Liver (tissue), 9 donors: ENCODE results near the gene NOTCH1. TPM values are rescaled to one million over a fixed set of nuclear protein-coding genes. Genes with fewer than 3 reads are reported as not detected.

Experiments used
- DNase-seq: peaks from one replicate; pipeline ENCODE4 v3.0.0-alpha.2; 2017; ENCODE audit warnings: low spot score
- H3K27ac ChIP-seq, 2 donors: one replicate each; pipeline ENCODE4 v1.7.0; 2013; ENCODE audit warnings: inconsistent platforms in 2 of 2, low read length in 2 of 2, control low read depth in 1 of 2, low read depth in 1 of 2, mild to moderate bottlenecking in 1 of 2
- H3K27me3 ChIP-seq, 4 donors: one replicate each; pipeline versions ENCODE4 v1.6.1 to v1.7.0; 2013; ENCODE audit warnings: low read length in 3 of 4, inconsistent platforms in 1 of 4, mild to moderate bottlenecking in 1 of 4, moderate library complexity in 1 of 4; ENCODE audit not compliant: control insufficient read depth in 4 of 4, insufficient read depth in 4 of 4
- H3K36me3 ChIP-seq, 4 donors: one replicate each; pipeline versions ENCODE4 v1.6.1 to v1.7.0; 2013; ENCODE audit warnings: low read length in 3 of 4, mild to moderate bottlenecking in 3 of 4, low read depth in 1 of 4, moderate library complexity in 1 of 4; ENCODE audit not compliant: control insufficient read depth in 4 of 4, insufficient read depth in 3 of 4
- H3K4me1 ChIP-seq, 4 donors: one replicate each; pipeline versions ENCODE4 v1.6.1 to v1.7.0; 2013; ENCODE audit warnings: low read length in 3 of 4, mild to moderate bottlenecking in 3 of 4, moderate library complexity in 1 of 4; ENCODE audit not compliant: control insufficient read depth in 4 of 4, insufficient read depth in 4 of 4
- H3K4me3 ChIP-seq, 3 donors: one replicate each; pipeline versions ENCODE4 v1.6.1 to v1.7.0; 2013; ENCODE audit warnings: low read length in 3 of 3, control low read depth in 1 of 3, low read depth in 1 of 3, mild to moderate bottlenecking in 1 of 3
- H3K9ac ChIP-seq, 2 donors: one replicate each; pipeline ENCODE4 v1.7.0; 2013; ENCODE audit warnings: low read length in 2 of 2, mild to moderate bottlenecking in 2 of 2, moderate library complexity in 2 of 2, control low read depth in 1 of 2, low read depth in 1 of 2
- H3K9me3 ChIP-seq, 4 donors: one replicate each; pipeline versions ENCODE4 v1.6.1 to v1.7.0; 2013; ENCODE audit warnings: low read length in 3 of 4; ENCODE audit not compliant: control insufficient read depth in 4 of 4
- ATF3 ChIP-seq: IDR thresholded peaks from 2 replicates; pipeline ENCODE4 v1.6.1; 2016; ENCODE audit warnings: antibody characterized with exemption
- EGR1 ChIP-seq, 2 donors: IDR thresholded peaks; 2 replicates each; pipeline ENCODE4 v1.6.1; 2016 to 2018; ENCODE audit warnings: antibody characterized with exemption in 2 of 2, low read depth in 2 of 2
- FOXA1 ChIP-seq: IDR thresholded peaks from 2 replicates; pipeline ENCODE4 v1.6.1; 2016; ENCODE audit warnings: antibody characterized with exemption
- GABPA ChIP-seq, 2 donors: IDR thresholded peaks in 1 of 2; conservative IDR thresholded peaks in 1 of 2; 2 replicates each; pipeline ENCODE4 v1.6.1; 2016; ENCODE audit warnings: antibody characterized with exemption in 2 of 2, mild to moderate bottlenecking in 1 of 2, moderate library complexity in 1 of 2
- HNF4A ChIP-seq, 2 donors: conservative IDR thresholded peaks; 2 replicates each; pipeline ENCODE4 v1.6.1; 2016; ENCODE audit warnings: antibody characterized with exemption in 2 of 2, mild to moderate bottlenecking in 2 of 2
- HNF4G ChIP-seq: IDR thresholded peaks from 2 replicates; pipeline ENCODE4 v1.6.1; 2016; ENCODE audit warnings: antibody characterized with exemption
- JUND ChIP-seq, 2 donors: IDR thresholded peaks; 2 replicates each; pipeline ENCODE4 v1.6.1; 2016; ENCODE audit warnings: antibody characterized with exemption in 2 of 2
- MAX ChIP-seq: IDR thresholded peaks from 2 replicates; pipeline ENCODE4 v1.6.1; 2016; ENCODE audit warnings: antibody characterized with exemption
- NR2F2 ChIP-seq: IDR thresholded peaks from 2 replicates; pipeline ENCODE4 v1.6.1; 2016; ENCODE audit warnings: antibody characterized with exemption
- RAD21 ChIP-seq, 2 donors: IDR thresholded peaks; 2 replicates each; pipeline ENCODE4 v1.6.1; 2016; ENCODE audit warnings: antibody characterized with exemption in 2 of 2, mild to moderate bottlenecking in 2 of 2
- REST ChIP-seq: IDR thresholded peaks from 2 replicates; pipeline ENCODE4 v1.6.1; 2016; ENCODE audit warnings: antibody characterized with exemption, mild to moderate bottlenecking
- RXRA ChIP-seq, 2 donors: IDR thresholded peaks; 2 replicates each; pipeline ENCODE4 v1.6.1; 2017 to 2018; ENCODE audit warnings: antibody characterized with exemption in 2 of 2, mild to moderate bottlenecking in 1 of 2
- SP1 ChIP-seq: IDR thresholded peaks from 2 replicates; pipeline ENCODE4 v1.6.1; 2018; ENCODE audit warnings: antibody characterized with exemption, mild to moderate bottlenecking
- TAF1 ChIP-seq: conservative IDR thresholded peaks from 2 replicates; pipeline ENCODE4 v1.6.1; 2016; ENCODE audit warnings: antibody characterized with exemption, mild to moderate bottlenecking
- YY1 ChIP-seq: IDR thresholded peaks from 2 replicates; pipeline ENCODE4 v1.6.1; 2016; ENCODE audit warnings: antibody characterized with exemption, mild to moderate bottlenecking
- WGBS: extraction: QIAGEN DNeasy Blood & Tissue Kit; methylation state at CpG from one replicate; pipeline ENCODE4 v1.1.7; 2013; 5-methylcytosine and 5-hydroxymethylcytosine counted together
- polyA plus RNA-seq, 2 donors: library from polyadenylated mRNA; stranded (reverse) in 1 of 2; unstranded in 1 of 2; fragments of 200-250 nt in 1 of 2; fragments of >200 nt in 1 of 2; fragmentation: Nextera tagmentation in 1 of 2; extraction: Ambion mirVana in 1 of 2; gene quantifications; one replicate each; pipeline versions ENCODE4 v1.2.1 to v1.2.3, GENCODE V29; 2013 to 2015
- total RNA-seq, 2 donors: library from RNA; depleted of rRNA; stranded (reverse); fragments of >200 nt; gene quantifications; one replicate each; pipeline ENCODE4 v1.2.3, GENCODE V29; 2014
- donor health status: healthy.
- donor health status: healthy.
- donor health status: healthy.
- donor health status: healthy.
- donor health status: healthy.

Gene NOTCH1
- total and polyA plus RNA-seq, 4 donors: 2.4 to 22.3 (median 8.5) TPM

GRCh38 chr9:136572828-136573625 lies 27.2 kb upstream of the NOTCH1 start:
- 85% methylated on average over 34 of the region's 34 CpGs for WGBS

GRCh38 chr9:136572003-136572827 lies 26.4 kb upstream of the NOTCH1 start:
- Histone ChIP-seq H3K27me3 (no peaks in the 10 kb centered on the region), H3K4me3 (no peak overlapping the region), H3K9ac (no peak overlapping the region), H3K4me1 (peaks cover 3 to 22% (median 13%) of the 10 kb centered on the region in 4 donors), H3K9me3 (no peaks in the 10 kb centered on the region), H3K36me3 (no peaks in the 10 kb centered on the region), H3K27ac (no peak overlapping the region)
- no peak for DNase-seq
- 81% methylated on average over 17 of the region's 17 CpGs for WGBS
- no peak for TF ChIP-seq FOXA1
- TF ChIP-seq JUND (IDR thresholded peaks at IDR 0.05): no peak
- no peak for TF ChIP-seq GABPA (IDR thresholded peaks at IDR 0.05 in 1 of 2, conservative IDR thresholded peaks at IDR 0.05 in 1 of 2)
- no peak for TF ChIP-seq ATF3
- no peak for TF ChIP-seq HNF4A (conservative IDR thresholded peaks at IDR 0.05)
- no peak for TF ChIP-seq REST
- no peak for TF ChIP-seq RXRA (IDR thresholded peaks at IDR 0.05)
- no peak for TF ChIP-seq NR2F2
- TF ChIP-seq EGR1 (IDR thresholded peaks at IDR 0.05; ENCODE audit: low read depth in 2 of 2): no peak
- no peak for TF ChIP-seq SP1
- TF ChIP-seq RAD21 (IDR thresholded peaks at IDR 0.05): no peak
- TF ChIP-seq TAF1: no peak
- TF ChIP-seq MAX: no peak
- no peak for TF ChIP-seq HNF4G

More at GRCh38 chr9:136572828-136573625, 27.2 kb upstream of the NOTCH1 start:
- no peak overlapping the region for H3K4me3 ChIP-seq
- H3K9me3 ChIP-seq: no peaks in the 10 kb centered on the region
- TF ChIP-seq YY1 (no peak), HNF4A (conservative IDR thresholded peaks at IDR 0.05) (no peak), SP1 (no peak), RAD21 (IDR thresholded peaks at IDR 0.05) (no peak), RXRA (IDR thresholded peaks at IDR 0.05) (peak in 1 of 2 donors; percentile 18), NR2F2 (peak; percentile 27), ATF3 (no peak)
- no peak for DNase-seq
- H3K27me3 ChIP-seq: no peaks in the 10 kb centered on the region
- H3K36me3 ChIP-seq: no peaks in the 10 kb centered on the region
- peaks cover 3 to 18% (median 12%) of the 10 kb centered on the region in 4 donors for H3K4me1 ChIP-seq
- no peak overlapping the region for H3K27ac ChIP-seq
- no peak overlapping the region for H3K9ac ChIP-seq
